ENCODE measurements around the gene TTC7B.

The TTC7B gene

GRCh38 chr14:90567191-90567590 is 249.0 kb downstream of the TTC7B start:
- 92% methylated on average over 11 of the region's 11 CpGs for WGBS
- Histone ChIP-seq H3K27me3 (ENCODE audit: insufficient read depth, low read length) (no peaks in the 10 kb centered on the region), H3K4me3 (ENCODE audit: low read length) (no peak overlapping the region), H3K27ac (ENCODE audit: low read depth, low read length) (no peak overlapping the region), H3K9ac (ENCODE audit: low read depth, low read length) (no peak overlapping the region), H3K9me3 (ENCODE audit: insufficient read depth, low read depth, low read length) (no peaks in the 10 kb centered on the region), H3K36me3 (ENCODE audit: insufficient read depth, low read length) (no peaks in the 10 kb centered on the region), H3K4me1 (ENCODE audit: insufficient read depth, low read length) (peaks cover 18% of the 10 kb centered on the region)

GRCh38 chr14:90566481-90566880 is 249.7 kb downstream of the TTC7B start:
- 89% methylated on average over 4 of the region's 4 CpGs for WGBS

GRCh38 chr14:90564496-90564895 is 251.7 kb downstream of the TTC7B start:
- Histone ChIP-seq H3K27me3 (ENCODE audit: insufficient read depth, low read length) (no peaks in the 10 kb centered on the region), H3K4me1 (ENCODE audit: insufficient read depth, low read length) (peaks cover 18% of the 10 kb centered on the region), H3K9me3 (ENCODE audit: insufficient read depth, low read depth, low read length) (no peaks in the 10 kb centered on the region), H3K27ac (ENCODE audit: low read depth, low read length) (no peak overlapping the region), H3K4me3 (ENCODE audit: low read length) (no peak overlapping the region), H3K36me3 (ENCODE audit: insufficient read depth, low read length) (no peaks in the 10 kb centered on the region), H3K9ac (ENCODE audit: low read depth, low read length) (no peak overlapping the region)
- WGBS, result 96% methylated on average over 3 of the region's 4 CpGs

More at GRCh38 chr14:90566481-90566880, 249.7 kb downstream of the TTC7B start:
- Histone ChIP-seq H3K27ac (ENCODE audit: low read depth, low read length) (no peak overlapping the region), H3K36me3 (ENCODE audit: insufficient read depth, low read length) (no peaks in the 10 kb centered on the region), H3K9ac (ENCODE audit: low read depth, low read length) (no peak overlapping the region), H3K9me3 (ENCODE audit: insufficient read depth, low read depth, low read length) (no peaks in the 10 kb centered on the region), H3K4me1 (ENCODE audit: insufficient read depth, low read length) (peaks cover 18% of the 10 kb centered on the region), H3K27me3 (ENCODE audit: insufficient read depth, low read length) (no peaks in the 10 kb centered on the region), H3K4me3 (ENCODE audit: low read length) (no peak overlapping the region)

GRCh38 chr14:90562652-90563051 is 253.6 kb downstream of the TTC7B start:
- H3K27me3 ChIP-seq (ENCODE audit: insufficient read depth, low read length), result no peaks in the 10 kb centered on the region
- H3K9me3 ChIP-seq (ENCODE audit: insufficient read depth, low read depth, low read length), result no peaks in the 10 kb centered on the region
- no peak overlapping the region for H3K27ac ChIP-seq (ENCODE audit: low read depth, low read length)
- H3K36me3 ChIP-seq (ENCODE audit: insufficient read depth, low read length), result no peaks in the 10 kb centered on the region
- H3K4me3 ChIP-seq (ENCODE audit: low read length), result no peak overlapping the region
- peaks cover 7% of the 10 kb centered on the region for H3K4me1 ChIP-seq (ENCODE audit: insufficient read depth, low read length)
- WGBS, result 96% methylated on average over 6 of the region's 6 CpGs
- no peak overlapping the region for H3K9ac ChIP-seq (ENCODE audit: low read depth, low read length)

GRCh38 chr14:90561920-90562319 is 254.3 kb downstream of the TTC7B start:
- H3K27me3 ChIP-seq (ENCODE audit: insufficient read depth, low read length), result no peaks in the 10 kb centered on the region
- H3K4me1 ChIP-seq (ENCODE audit: insufficient read depth, low read length), result 0 out of 2 replicates have a peak, but pooled peaks cover 4% of the 10 kb centered on the region
- WGBS, result 91% methylated on average over 7 of the region's 7 CpGs
- H3K9ac ChIP-seq (ENCODE audit: low read depth, low read length), result no peak overlapping the region
- no peak overlapping the region for H3K4me3 ChIP-seq (ENCODE audit: low read length)
- H3K27ac ChIP-seq (ENCODE audit: low read depth, low read length), result no peak overlapping the region
- H3K36me3 ChIP-seq (ENCODE audit: insufficient read depth, low read length), result no peaks in the 10 kb centered on the region
- no peaks in the 10 kb centered on the region for H3K9me3 ChIP-seq (ENCODE audit: insufficient read depth, low read depth, low read length)

- Histone ChIP-seq H3K27ac (ENCODE audit: low read depth, low read length) (no peak overlapping the region), H3K9ac (ENCODE audit: low read depth, low read length) (no peak overlapping the region), H3K4me3 (ENCODE audit: low read length) (no peak overlapping the region), H3K4me1 (ENCODE audit: insufficient read depth, low read length) (peaks cover 7% of the 10 kb centered on the region), H3K27me3 (ENCODE audit: insufficient read depth, low read length) (no peaks in the 10 kb centered on the region), H3K36me3 (ENCODE audit: insufficient read depth, low read length) (no peaks in the 10 kb centered on the region), H3K9me3 (ENCODE audit: insufficient read depth, low read depth, low read length) (no peaks in the 10 kb centered on the region)
- 81% methylated on average over 10 of the region's 10 CpGs for WGBS
These were observed 255.2 kb downstream of the TTC7B start for GRCh38 chr14:90560991-90561390.

- WGBS, result 84% methylated on average over 4 of the region's 4 CpGs
- no peak overlapping the region for H3K27ac ChIP-seq (ENCODE audit: low read depth, low read length)
- H3K36me3 ChIP-seq (ENCODE audit: insufficient read depth, low read length), result no peaks in the 10 kb centered on the region
- no peaks in the 10 kb centered on the region for H3K27me3 ChIP-seq (ENCODE audit: insufficient read depth, low read length)
- no peak overlapping the region for H3K9ac ChIP-seq (ENCODE audit: low read depth, low read length)
- H3K9me3 ChIP-seq (ENCODE audit: insufficient read depth, low read depth, low read length), result no peaks in the 10 kb centered on the region
- H3K4me3 ChIP-seq (ENCODE audit: low read length), result no peak overlapping the region
- H3K4me1 ChIP-seq (ENCODE audit: insufficient read depth, low read length), result peaks cover 12% of the 10 kb centered on the region
These were observed 255.7 kb downstream of the TTC7B start for GRCh38 chr14:90560558-90560957.

GRCh38 chr14:90559811-90560492 is 256.3 kb downstream of the TTC7B start:
- no peak overlapping the region for H3K4me3 ChIP-seq (ENCODE audit: low read length)
- peaks cover 13% of the 10 kb centered on the region for H3K4me1 ChIP-seq (ENCODE audit: insufficient read depth, low read length)
- no peak overlapping the region for H3K27ac ChIP-seq (ENCODE audit: low read depth, low read length)
- H3K9me3 ChIP-seq (ENCODE audit: insufficient read depth, low read depth, low read length), result no peaks in the 10 kb centered on the region
- H3K9ac ChIP-seq (ENCODE audit: low read depth, low read length), result no peak overlapping the region
- no peaks in the 10 kb centered on the region for H3K27me3 ChIP-seq (ENCODE audit: insufficient read depth, low read length)
- WGBS, result 93% methylated on average over 16 of the region's 16 CpGs
- H3K36me3 ChIP-seq (ENCODE audit: insufficient read depth, low read length), result no peaks in the 10 kb centered on the region

GRCh38 chr14:90558983-90559590 is 257.1 kb downstream of the TTC7B start:
- H3K4me1 ChIP-seq (ENCODE audit: insufficient read depth, low read length), result peaks cover 13% of the 10 kb centered on the region
- 92% methylated on average over 12 of the region's 12 CpGs for WGBS

GRCh38 chr14:90558041-90558982 is 257.9 kb downstream of the TTC7B start:
- H3K27ac ChIP-seq (ENCODE audit: low read depth, low read length), result no peak overlapping the region
- WGBS, result 94% methylated on average over 30 of the region's 30 CpGs

More at GRCh38 chr14:90558983-90559590, 257.1 kb downstream of the TTC7B start:
- Histone ChIP-seq H3K27me3 (ENCODE audit: insufficient read depth, low read length) (no peaks in the 10 kb centered on the region), H3K4me3 (ENCODE audit: low read length) (no peak overlapping the region), H3K9ac (ENCODE audit: low read depth, low read length) (no peak overlapping the region), H3K27ac (ENCODE audit: low read depth, low read length) (no peak overlapping the region), H3K9me3 (ENCODE audit: insufficient read depth, low read depth, low read length) (no peaks in the 10 kb centered on the region), H3K36me3 (ENCODE audit: insufficient read depth, low read length) (no peaks in the 10 kb centered on the region)

GRCh38 chr14:90557516-90557915 is 258.7 kb downstream of the TTC7B start:
- Histone ChIP-seq H3K4me1 (ENCODE audit: insufficient read depth, low read length) (peaks cover 13% of the 10 kb centered on the region), H3K9ac (ENCODE audit: low read depth, low read length) (no peak overlapping the region), H3K36me3 (ENCODE audit: insufficient read depth, low read length) (no peaks in the 10 kb centered on the region), H3K4me3 (ENCODE audit: low read length) (no peak overlapping the region), H3K27ac (ENCODE audit: low read depth, low read length) (no peak overlapping the region), H3K9me3 (ENCODE audit: insufficient read depth, low read depth, low read length) (no peaks in the 10 kb centered on the region), H3K27me3 (ENCODE audit: insufficient read depth, low read length) (no peaks in the 10 kb centered on the region)
- WGBS, result 96% methylated on average over 7 of the region's 7 CpGs

More at GRCh38 chr14:90558041-90558982, 257.9 kb downstream of the TTC7B start:
- H3K4me3 ChIP-seq (ENCODE audit: low read length), result no peak overlapping the region
- H3K9ac ChIP-seq (ENCODE audit: low read depth, low read length), result no peak overlapping the region
- no peaks in the 10 kb centered on the region for H3K27me3 ChIP-seq (ENCODE audit: insufficient read depth, low read length)
- peaks cover 13% of the 10 kb centered on the region for H3K4me1 ChIP-seq (ENCODE audit: insufficient read depth, low read length)
- H3K36me3 ChIP-seq (ENCODE audit: insufficient read depth, low read length), result no peaks in the 10 kb centered on the region
- no peaks in the 10 kb centered on the region for H3K9me3 ChIP-seq (ENCODE audit: insufficient read depth, low read depth, low read length)
